Vagina (tissue), 2 donors: ENCODE data around the gene CCDC194.

Experiments used
- POLR2A ChIP-seq, 2 donors: fragments of 450-650 bp; IDR thresholded peaks; one replicate each; pipeline ENCODE4 v1.6.1; 2017; ENCODE audit warnings: antibody characterized with exemption in 2 of 2, mild to moderate bottlenecking in 2 of 2, moderate library complexity in 2 of 2
- POLR2AphosphoS5 ChIP-seq, 2 donors: sonication (generic); formaldehyde crosslinking; IDR thresholded peaks; one replicate each; pipeline ENCODE4 v1.9.0; 2017; ENCODE audit warnings: antibody characterized with exemption in 2 of 2, mild to moderate bottlenecking in 2 of 2, low read depth in 1 of 2; ENCODE audit not compliant: insufficient read depth in 1 of 2
- TF ChIP-seq, protein P1 (sequence below), 3 experiments: fragments of 450-650 bp in 2 of 3; fragments of 200-600 bp in 1 of 3; sonication (generic) in 1 of 3; IDR thresholded peaks; one replicate each; pipeline ENCODE4 v1.5.1; 2017 to 2019; ENCODE audit warnings: antibody characterized with exemption in 3 of 3, mild to moderate bottlenecking in 2 of 3, moderate library complexity in 2 of 3

DNA sequence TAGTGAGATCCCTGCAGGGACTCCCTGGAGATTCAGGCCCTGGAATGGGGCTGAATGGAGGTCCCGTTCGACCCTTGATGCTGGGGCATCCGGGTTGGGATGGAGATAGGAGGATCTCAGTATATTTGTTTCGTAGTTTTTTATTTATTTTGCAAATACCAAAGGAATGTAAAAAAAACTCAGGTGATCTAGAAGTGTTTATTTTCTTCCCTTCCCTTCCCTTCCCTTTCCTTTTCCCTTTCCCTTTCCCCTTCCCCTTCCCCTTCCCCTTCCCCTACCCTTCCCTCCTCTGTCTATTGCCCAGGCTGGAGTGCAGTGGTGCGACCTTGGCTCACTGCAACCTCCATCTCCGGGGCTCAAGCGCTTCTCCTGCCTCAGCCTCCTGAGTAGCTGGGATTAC is 52.2 kb downstream of the CCDC194 start:
- TF ChIP-seq POLR2AphosphoS5 (IDR thresholded peaks at IDR 0.05; ENCODE audit: insufficient read depth in 1 of 2, low read depth in 1 of 2) (no peak), POLR2A (IDR thresholded peaks at IDR 0.05) (no peak)
- TF ChIP-seq, protein P1, sequence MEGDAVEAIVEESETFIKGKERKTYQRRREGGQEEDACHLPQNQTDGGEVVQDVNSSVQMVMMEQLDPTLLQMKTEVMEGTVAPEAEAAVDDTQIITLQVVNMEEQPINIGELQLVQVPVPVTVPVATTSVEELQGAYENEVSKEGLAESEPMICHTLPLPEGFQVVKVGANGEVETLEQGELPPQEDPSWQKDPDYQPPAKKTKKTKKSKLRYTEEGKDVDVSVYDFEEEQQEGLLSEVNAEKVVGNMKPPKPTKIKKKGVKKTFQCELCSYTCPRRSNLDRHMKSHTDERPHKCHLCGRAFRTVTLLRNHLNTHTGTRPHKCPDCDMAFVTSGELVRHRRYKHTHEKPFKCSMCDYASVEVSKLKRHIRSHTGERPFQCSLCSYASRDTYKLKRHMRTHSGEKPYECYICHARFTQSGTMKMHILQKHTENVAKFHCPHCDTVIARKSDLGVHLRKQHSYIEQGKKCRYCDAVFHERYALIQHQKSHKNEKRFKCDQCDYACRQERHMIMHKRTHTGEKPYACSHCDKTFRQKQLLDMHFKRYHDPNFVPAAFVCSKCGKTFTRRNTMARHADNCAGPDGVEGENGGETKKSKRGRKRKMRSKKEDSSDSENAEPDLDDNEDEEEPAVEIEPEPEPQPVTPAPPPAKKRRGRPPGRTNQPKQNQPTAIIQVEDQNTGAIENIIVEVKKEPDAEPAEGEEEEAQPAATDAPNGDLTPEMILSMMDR (IDR thresholded peaks at IDR 0.05), result no peak
